IMR-90 (cell line): ENCODE data around the gene SF3B2. TPM values are rescaled to one million over a fixed set of nuclear protein-coding genes. Genes with fewer than 3 reads are reported as not detected.

Experiments used
- ATAC-seq: fragments of 200-7000 bp; cut with Tn5 transposase; 2 replicates; pipeline ENCODE4 v1.9.1; 2020; ENCODE audit warnings: low read depth, mild to moderate bottlenecking, moderate library complexity
- BruUV-seq: library from RNA; stranded (reverse); fragments of 400-500 nt; replicated peaks from 2 replicates; lab custom pipeline; 2021; lab: Mats Ljungman, UMichigan
- CTCF ChIA-PET: fragments of 300-600 bp; formaldehyde crosslinking; extraction: SDS; loops from one replicate; lab custom pipeline; 2021; ENCODE audit warnings: antibody characterized with exemption; lab: Yijun Ruan, JAX
- POLR2A ChIA-PET: fragments of 300-600 bp; sonication (Branson Sonifier 250); formaldehyde crosslinking; loops from one replicate; lab custom pipeline; 2022; ENCODE audit warnings: antibody characterized with exemption; ENCODE audit not compliant: unreplicated experiment; lab: Charles Lee
- DNase-seq: peaks from one replicate; pipeline ENCODE4 v3.0.0; 2013
- H2AFZ ChIP-seq: replicated peaks from 2 replicates; pipeline ENCODE3; 2013; ENCODE audit warnings: low read length, mild to moderate bottlenecking; ENCODE audit not compliant: poor library complexity
- H2AK5ac ChIP-seq: 2 replicates; pipeline ENCODE4 v1.6.1; 2013; ENCODE audit warnings: low read depth, low read length, inconsistent platforms
- H2AK9ac ChIP-seq: replicated peaks from 2 replicates; pipeline ENCODE3; 2013; ENCODE audit warnings: mild to moderate bottlenecking, low read depth, low read length, moderate library complexity; ENCODE audit not compliant: poor library complexity
- H2BK120ac ChIP-seq: 2 replicates; pipeline ENCODE4 v1.6.1; 2013; ENCODE audit warnings: low read depth, low read length, inconsistent platforms
- H2BK15ac ChIP-seq: 3 replicates; pipeline ENCODE4 v1.6.1; 2013; ENCODE audit warnings: low read depth, low read length, inconsistent platforms
- H2BK20ac ChIP-seq: 2 replicates; pipeline ENCODE4 v1.6.1; 2013; ENCODE audit warnings: low read depth, mild to moderate bottlenecking, inconsistent platforms, low read length, moderate library complexity
- H2BK5ac ChIP-seq: 2 replicates; pipeline ENCODE4 v1.6.1; 2013; ENCODE audit warnings: mild to moderate bottlenecking, low read depth, low read length, inconsistent platforms; ENCODE audit not compliant: poor library complexity, severe bottlenecking
- H3K14ac ChIP-seq: replicated peaks from 2 replicates; pipeline ENCODE4 v1.6.1; 2013; ENCODE audit warnings: low read depth, low read length, inconsistent platforms
- H3K18ac ChIP-seq: 2 replicates; pipeline ENCODE4 v1.6.1; 2013; ENCODE audit warnings: low read depth, low read length, control low read depth
- H3K23ac ChIP-seq: 2 replicates; pipeline ENCODE4 v1.6.1; 2013; ENCODE audit warnings: low read depth, low read length, inconsistent platforms
- H3K27ac ChIP-seq: 2 replicates; pipeline ENCODE4 v1.5.1; 2013; ENCODE audit warnings: mild to moderate bottlenecking, control low read depth, low read length; ENCODE audit not compliant: insufficient read depth
- H3K27me3 ChIP-seq: 2 replicates; pipeline ENCODE4 v1.6.1; 2013; ENCODE audit warnings: low read length; ENCODE audit not compliant: control insufficient read depth, insufficient read depth
- H3K36me3 ChIP-seq: 2 replicates; pipeline ENCODE4 v1.6.1; 2013; ENCODE audit warnings: low read length, mixed read lengths; ENCODE audit not compliant: control insufficient read depth, insufficient read depth
- H3K4ac ChIP-seq: 2 replicates; pipeline ENCODE4 v1.6.1; 2013; ENCODE audit warnings: low read depth, low read length, inconsistent platforms
- H3K4me1 ChIP-seq: 2 replicates; pipeline ENCODE4 v1.6.1; 2013; ENCODE audit warnings: low read length, mixed read lengths; ENCODE audit not compliant: control insufficient read depth, insufficient read depth
- H3K4me2 ChIP-seq: 2 replicates; pipeline ENCODE4 v1.6.1; 2013; ENCODE audit warnings: low read depth, mild to moderate bottlenecking, control low read depth, low read length, moderate library complexity
- H3K4me3 ChIP-seq: 2 replicates; pipeline ENCODE4 v1.5.1; 2013; ENCODE audit warnings: low read depth, mild to moderate bottlenecking, control low read depth, low read length, moderate library complexity; ENCODE audit not compliant: insufficient read depth
- H3K56ac ChIP-seq: 2 replicates; pipeline ENCODE4 v1.6.1; 2013; ENCODE audit warnings: low read length, inconsistent platforms; ENCODE audit not compliant: insufficient read depth; ENCODE audit errors: extremely low read depth
- H3K79me1 ChIP-seq, 2 experiments: 2 replicates each; pipeline ENCODE4 v1.6.1; 2013; ENCODE audit warnings: low read length in 2 of 2, inconsistent platforms in 1 of 2, low read depth in 1 of 2
- H3K9ac ChIP-seq: 2 replicates; pipeline ENCODE4 v1.6.1; 2013; ENCODE audit warnings: low read depth, low read length, control low read depth
- H3K9me1 ChIP-seq: 2 replicates; pipeline ENCODE4 v1.6.1; 2013; ENCODE audit warnings: low read length, inconsistent platforms; ENCODE audit not compliant: insufficient read depth
- H3K9me3 ChIP-seq: 2 replicates; pipeline ENCODE4 v1.6.1; 2013; ENCODE audit warnings: low read length; ENCODE audit not compliant: control insufficient read depth, insufficient read depth
- H4K20me1 ChIP-seq: 2 replicates; pipeline ENCODE4 v1.6.1; 2013; ENCODE audit warnings: low read length, inconsistent platforms; ENCODE audit not compliant: insufficient read depth
- H4K5ac ChIP-seq: 2 replicates; pipeline ENCODE4 v1.6.1; 2013; ENCODE audit warnings: mild to moderate bottlenecking, low read depth, low read length, control low read depth
- H4K8ac ChIP-seq, 2 experiments: 2 replicates each; pipeline ENCODE4 v1.6.1; 2013; ENCODE audit warnings: low read depth in 2 of 2, low read length in 2 of 2, control low read depth in 1 of 2, inconsistent platforms in 1 of 2
- H4K91ac ChIP-seq: 2 replicates; pipeline ENCODE4 v1.6.1; 2013; ENCODE audit warnings: low read depth, low read length, inconsistent platforms; ENCODE audit not compliant: insufficient read depth
- CHD1 ChIP-seq: IDR thresholded peaks from 2 replicates; pipeline ENCODE4 v1.6.1; 2012; ENCODE audit warnings: low read depth, low read length, improper control_type of control experiment
- CTCF ChIP-seq: conservative IDR thresholded peaks from 2 replicates; pipeline ENCODE4 v1.5.1; 2012; ENCODE audit warnings: mild to moderate bottlenecking, low read depth, low read length, improper control_type of control experiment
- ELK1 ChIP-seq: fragments of 150-350 bp; IDR thresholded peaks from 2 replicates; pipeline ENCODE4 v1.6.1; 2016; ENCODE audit warnings: low read depth, mild to moderate bottlenecking, low read length, moderate library complexity, borderline replicate concordance
- FOS ChIP-seq: fragments of 150-350 bp; IDR thresholded peaks from 2 replicates; pipeline ENCODE4 v1.6.1; 2016; ENCODE audit warnings: low read depth, low read length
- MAFK ChIP-seq: IDR thresholded peaks from 2 replicates; pipeline ENCODE4 v1.6.1; 2012; ENCODE audit warnings: low read depth, low read length, improper control_type of control experiment
- NFE2L2 ChIP-seq: fragments of 150-350 bp; IDR thresholded peaks from 2 replicates; pipeline ENCODE4 v1.6.1; 2016; ENCODE audit warnings: low read depth, mild to moderate bottlenecking, low read length
- POLR2A ChIP-seq: IDR thresholded peaks from 2 replicates; pipeline ENCODE4 v1.6.1; 2012; ENCODE audit warnings: mild to moderate bottlenecking, low read depth, low read length
- RAD21 ChIP-seq: IDR thresholded peaks from 2 replicates; pipeline ENCODE4 v1.6.1; 2012; ENCODE audit warnings: low read length, improper control_type of control experiment
- RCOR1 ChIP-seq: IDR thresholded peaks from 2 replicates; pipeline ENCODE4 v1.6.1; 2012; ENCODE audit warnings: mild to moderate bottlenecking, low read length, improper control_type of control experiment; ENCODE audit not compliant: insufficient replicate concordance
- SMC3 ChIP-seq: fragments of 150-350 bp; IDR thresholded peaks from 2 replicates; pipeline ENCODE4 v1.6.1; 2016; ENCODE audit warnings: low read depth, mild to moderate bottlenecking, antibody characterized with exemption, low read length, moderate library complexity
- USF2 ChIP-seq: fragments of 150-350 bp; IDR thresholded peaks from 2 replicates; pipeline ENCODE4 v1.6.1; 2017; ENCODE audit warnings: mild to moderate bottlenecking, antibody characterized with exemption, low read length, low read depth
- WGBS, 2 experiments: methylation state at CpG; one replicate each; pipeline versions ENCODE4 v1.1.5 to v1.1.7; 2013; ENCODE audit warnings: missing lambda C conversion rate in 2 of 2; ENCODE audit not compliant: insufficient read length in 1 of 2; ENCODE audit errors: extremely low coverage in 2 of 2; 5-methylcytosine and 5-hydroxymethylcytosine counted together
- dilution Hi-C: fragments of 300-500 bp; cut with HindIII; formaldehyde crosslinking; loops from one replicate; pipeline ENCODE4 v1.14.3; 2018; ENCODE audit warnings: low sequenced_read_pairs; ENCODE audit not compliant: unreplicated experiment
- in situ Hi-C: fragments of 300-500 bp; cut with MboI; formaldehyde crosslinking; loops from 3 replicates; pipeline ENCODE4 v1.14.3; 2019; ENCODE audit warnings: low sequenced_read_pairs, inconsistent platforms, mixed read lengths
- intact Hi-C: fragments of 100-400 bp; cut with micrococcal nuclease; formaldehyde crosslinking; loops from 2 replicates; pipeline ENCODE4 v1.10.0; 2022
- polyA plus RNA-seq, 3 experiments: library from polyadenylated mRNA; depleted of rRNA; stranded (reverse); fragments of >200 nt; gene quantifications; 2 replicates each; pipeline ENCODE4 v1.2.3, GENCODE V29; 2012; ENCODE audit warnings: low replicate concordance in 1 of 3
- total RNA-seq: library from RNA; depleted of rRNA; stranded (reverse); fragments of >200 nt; gene quantifications from 2 replicates; pipeline ENCODE4 v1.2.3, GENCODE V29; 2012

The SF3B2 gene
- total and polyA plus RNA-seq, 2 of the 4 experiments (the other 2 are of a cell fraction): 120 to 122 TPM

- Histone ChIP-seq H3K79me1 (no peaks in the 10 kb centered on the region), H3K27me3 (peaks cover 15% of the 10 kb centered on the region), H2AFZ (no peak overlapping the region), H2BK15ac (no peak overlapping the region), H3K9me3 (peaks cover 7% of the 10 kb centered on the region; the same call in 1 of the 2 replicates), H2BK5ac (no peak overlapping the region), H3K9ac (no peak overlapping the region), H2AK5ac (no peak overlapping the region), H3K36me3 (no peaks in the 10 kb centered on the region), H3K23ac (no peak overlapping the region), H3K4me2 (no peak overlapping the region), H3K4me1 (no peaks in the 10 kb centered on the region; the same call in 1 of the 2 replicates), H4K91ac (no peak overlapping the region), H3K14ac (no peak overlapping the region), H4K8ac (no peak overlapping the region), H3K56ac (no peak overlapping the region), H4K20me1 (0 out of 2 replicates have a peak, but pooled peaks cover 3% of the 10 kb centered on the region), H3K9me1 (no peaks in the 10 kb centered on the region), H3K18ac (no peak overlapping the region), H3K4ac (no peak overlapping the region), H2AK9ac (no peak overlapping the region), H2BK120ac (no peak overlapping the region), H2BK20ac (no peak overlapping the region), H4K5ac (no peak overlapping the region), H3K4me3 (no peak overlapping the region), H3K27ac (no peak overlapping the region)
- TF ChIP-seq NFE2L2 (no peak), USF2 (no peak), ELK1 (no peak), FOS (no peak), CTCF (no peak), SMC3 (no peak), CHD1 (no peak), RAD21 (no peak), POLR2A (no peak), MAFK (no peak), RCOR1 (no peak)
- dilution Hi-C loops (no loop called here), in situ Hi-C loops (no loop called here), intact Hi-C loops (no loop called here)
- DNase-seq (no peak), ATAC-seq (no peak)
- ChIA-PET POLR2A (interaction anchor here (0.5 kb wide), 1 partner anchor 15 kb away, joined by 4 read pairs; no protein-coding TSS in a partner anchor), CTCF (interaction anchor here (1.2 kb wide), 1 partner anchor 13 kb away, joined by 4 read pairs; no protein-coding TSS in a partner anchor)
- 70% methylated on average over 2 of the region's 9 CpGs; no CpG with 5 or more reads in 1 of the 2 experiments for WGBS, 2 experiments
- BruUV-seq: no TSS peak
Observed at GRCh38 chr11:66035653-66036333, 16.4 kb upstream of the SF3B2 start.
